ENCODE data around the gene OVCH2.

- no peak for TF ChIP-seq TCF7 (IDR thresholded peaks at IDR 0.05; ENCODE audit: borderline replicate concordance)
- no peak for TF ChIP-seq SRF (IDR thresholded peaks at IDR 0.05; ENCODE audit: low read depth in 2 of 2, low read length in 2 of 2)
- TF ChIP-seq POLR2AphosphoS5 (IDR thresholded peaks at IDR 0.05; ENCODE audit: low read length) = no peak
- TF ChIP-seq NRF1 (conservative IDR thresholded peaks at IDR 0.05; ENCODE audit: low read depth, low read length) = no peak
- no peak for TF ChIP-seq NR2C2 (IDR thresholded peaks at IDR 0.05; ENCODE audit: borderline replicate concordance, control insufficient read depth, insufficient read length, low read depth)
- no peak for TF ChIP-seq ZNF217 (IDR thresholded peaks at IDR 0.05)
- no peak for TF ChIP-seq SREBF1 (IDR thresholded peaks at IDR 0.05; ENCODE audit: low read length)
- TF ChIP-seq POLR2A (IDR thresholded peaks at IDR 0.05; ENCODE audit: low read depth, low read length) = no peak
- TF ChIP-seq CHD2 (IDR thresholded peaks at IDR 0.05; ENCODE audit: borderline replicate concordance, low read depth, low read length) = no peak
- no peak for TF ChIP-seq ELK1 (IDR thresholded peaks at IDR 0.05; ENCODE audit: low read depth, low read length)
- TF ChIP-seq E2F4 (IDR thresholded peaks at IDR 0.05; ENCODE audit: low read depth, low read length) = no peak
- TF ChIP-seq EP300 (IDR thresholded peaks at IDR 0.05; ENCODE audit: borderline replicate concordance in 1 of 2, control insufficient read depth in 1 of 2, low read depth in 2 of 2, low read length in 2 of 2) = no peak
- TF ChIP-seq STAT1 (conservative IDR thresholded peaks at IDR 0.05) = no peak
These were observed 28.5 kb downstream of the OVCH2 start for GRCh38 chr11:7677796-7678201.
